CD14-positive monocyte (primary cell): ENCODE measurements around the gene HIGD2B. TPM values are rescaled to one million over a fixed set of nuclear protein-coding genes. Genes with fewer than 3 reads are reported as not detected.
"Not testable (repeated sequence)": the region's sequence is repeated elsewhere in the genome, so short reads cannot be mapped to it uniquely, and the experiment has no call there.

ENCODE experiments used
- DNase-seq, 3 donors: peaks; one replicate each; pipeline ENCODE4 v3.0.0-alpha.2; 2011 to 2022
- H2AFZ ChIP-seq: 2 replicates; pipeline ENCODE4 v1.6.0; 2012; ENCODE audit warnings: mild to moderate bottlenecking, low read depth, low read length, inconsistent platforms; ENCODE audit not compliant: insufficient read depth, poor library complexity, severe bottlenecking
- H3K27ac ChIP-seq, 2 donors: 1 replicate in 1 of 2; 2 replicates in 1 of 2; pipeline ENCODE4 v1.5.1; 2012 to 2013; ENCODE audit warnings: low read length in 2 of 2, control low read depth in 1 of 2, inconsistent platforms in 1 of 2, low read depth in 1 of 2, mild to moderate bottlenecking in 1 of 2
- H3K27me3 ChIP-seq, 2 donors: one replicate each; pipeline versions ENCODE4 v1.6.0 to v1.6.1; 2011 to 2013; ENCODE audit warnings: low read length in 2 of 2; ENCODE audit not compliant: control insufficient read depth in 2 of 2, insufficient read depth in 2 of 2
- H3K36me3 ChIP-seq, 2 donors: replicated peaks in 1 of 2; 1 replicate in 1 of 2; 2 replicates in 1 of 2; pipeline versions ENCODE4 v1.5.1 to v1.6.1; 2012 to 2013; ENCODE audit warnings: low read length in 2 of 2, control low read depth in 1 of 2, inconsistent platforms in 1 of 2, mild to moderate bottlenecking in 1 of 2; ENCODE audit not compliant: insufficient read depth in 2 of 2, control insufficient read depth in 1 of 2
- H3K4me1 ChIP-seq, 2 donors: 1 replicate in 1 of 2; 2 replicates in 1 of 2; pipeline versions ENCODE4 v1.5.1 to v1.6.1; 2012 to 2013; ENCODE audit warnings: low read length in 2 of 2, control low read depth in 1 of 2, inconsistent platforms in 1 of 2, mild to moderate bottlenecking in 1 of 2, moderate library complexity in 1 of 2; ENCODE audit not compliant: insufficient read depth in 2 of 2, control insufficient read depth in 1 of 2
- H3K4me2 ChIP-seq: replicated peaks from 2 replicates; pipeline ENCODE3; 2012; ENCODE audit warnings: low read length, moderate library complexity, mild to moderate bottlenecking; ENCODE audit not compliant: poor library complexity, severe bottlenecking; ENCODE audit errors: extremely low read depth
- H3K4me3 ChIP-seq, 3 experiments: fragments of 200-600 bp in 1 of 3; sonication (generic) in 1 of 3; replicated peaks in 1 of 3; 1 replicate in 2 of 3; 2 replicates in 1 of 3; pipeline ENCODE4 v1.5.1; 2011 to 2013; ENCODE audit warnings: low read length in 3 of 3, mild to moderate bottlenecking in 3 of 3, control low read depth in 2 of 3, low read depth in 2 of 3, inconsistent platforms in 1 of 3, moderate library complexity in 1 of 3
- H3K79me2 ChIP-seq: 2 replicates; pipeline ENCODE4 v1.6.0; 2012; ENCODE audit warnings: mild to moderate bottlenecking, control low read depth, inconsistent platforms, low read length, moderate library complexity; ENCODE audit not compliant: insufficient read depth
- H3K9ac ChIP-seq: 2 replicates; pipeline ENCODE4 v1.6.0; 2017; ENCODE audit warnings: low read length, mild to moderate bottlenecking; ENCODE audit not compliant: insufficient read depth, poor library complexity, severe bottlenecking
- H3K9me3 ChIP-seq, 2 donors: replicated peaks in 1 of 2; 1 replicate in 1 of 2; 2 replicates in 1 of 2; pipeline versions ENCODE4 v1.5.1 to v1.6.1; 2012 to 2013; ENCODE audit warnings: low read length in 2 of 2, control low read depth in 1 of 2; ENCODE audit not compliant: control insufficient read depth in 1 of 2, insufficient read depth in 1 of 2
- H4K20me1 ChIP-seq: 2 replicates; pipeline ENCODE4 v1.6.0; 2012; ENCODE audit warnings: mild to moderate bottlenecking, low read length, control low read depth, moderate library complexity; ENCODE audit not compliant: insufficient read depth
- H3K27ac Mint-ChIP-seq, 7 donors: one replicate each; pipeline ENCODE4 v1.8.0; 2020; ENCODE audit warnings: mild to moderate bottlenecking in 7 of 7, mixed read lengths in 7 of 7, moderate library complexity in 6 of 7, inconsistent platforms in 2 of 7
- H3K27me3 Mint-ChIP-seq, 3 donors: one replicate each; pipeline ENCODE4 v1.8.0; 2021 to 2022; ENCODE audit warnings: low read depth in 3 of 3, mild to moderate bottlenecking in 3 of 3, mixed read lengths in 3 of 3, moderate library complexity in 3 of 3, inconsistent platforms in 1 of 3
- H3K36me3 Mint-ChIP-seq, 2 donors: one replicate each; pipeline ENCODE4 v1.8.0; 2020; ENCODE audit warnings: mixed read lengths in 2 of 2, inconsistent platforms in 1 of 2, mild to moderate bottlenecking in 1 of 2
- H3K4me1 Mint-ChIP-seq: one replicate; pipeline ENCODE4 v1.8.0; 2020; ENCODE audit warnings: mild to moderate bottlenecking, mixed read lengths
- H3K4me3 Mint-ChIP-seq, 2 donors: one replicate each; pipeline ENCODE4 v1.8.0; 2020; ENCODE audit warnings: mild to moderate bottlenecking in 2 of 2, mixed read lengths in 2 of 2, moderate library complexity in 1 of 2
- H3K9me3 Mint-ChIP-seq, 7 donors: one replicate each; pipeline ENCODE4 v1.8.0; 2020 to 2022; ENCODE audit warnings: mixed read lengths in 7 of 7, mild to moderate bottlenecking in 6 of 7, moderate library complexity in 6 of 7, inconsistent platforms in 2 of 7
- WGBS: methylation state at CpG from one replicate; pipeline ENCODE4 v1.1.5; 2013; ENCODE audit warnings: missing lambda C conversion rate; ENCODE audit not compliant: insufficient coverage; 5-methylcytosine and 5-hydroxymethylcytosine counted together
- intact Hi-C, 2 donors: fragments of 100-400 bp; cut with micrococcal nuclease; formaldehyde crosslinking; loops; one replicate each; pipeline versions ENCODE4 v1.15.0 to v1.15.1; 2023
- polyA plus RNA-seq, 3 donors: library from polyadenylated mRNA; depleted of rRNA in 1 of 3; unstranded in 2 of 3; stranded (reverse) in 1 of 3; fragments of 300-500 nt in 2 of 3; fragments of >200 nt in 1 of 3; fragmentation: Illumina TruSeq in 2 of 3; gene quantifications; 1 replicate in 2 of 3; 2 replicates in 1 of 3; pipeline ENCODE4 v1.2.3, GENCODE V29; 2012 to 2021

The HIGD2B gene
- polyA plus RNA-seq, 3 donors, result not detected

GRCh38 chr15:72642271-72642670, 43.7 kb downstream of the HIGD2B start:
- H3K79me2 ChIP-seq, H3K27ac Mint-ChIP-seq, H4K20me1 ChIP-seq, H3K4me3 Mint-ChIP-seq, H3K4me2 ChIP-seq, H3K9ac ChIP-seq, intact Hi-C loops, H3K4me1 Mint-ChIP-seq, H3K9me3 Mint-ChIP-seq, DNase-seq, H3K27ac ChIP-seq, H3K36me3 ChIP-seq, H3K4me1 ChIP-seq, H3K27me3 Mint-ChIP-seq, H3K9me3 ChIP-seq, H3K36me3 Mint-ChIP-seq, H3K4me3 ChIP-seq, H2AFZ ChIP-seq, H3K27me3 ChIP-seq: not testable (repeated sequence)
- no CpG with 5 or more reads among the region's 2 CpGs for whole genome bisulfite sequencing

- H3K27ac ChIP-seq, intact Hi-C loops, H3K27ac Mint-ChIP-seq, H3K4me3 ChIP-seq, H3K27me3 ChIP-seq, H3K4me1 ChIP-seq, H4K20me1 ChIP-seq, H2AFZ ChIP-seq, H3K9me3 Mint-ChIP-seq, H3K4me2 ChIP-seq, H3K4me1 Mint-ChIP-seq, H3K9ac ChIP-seq, H3K36me3 Mint-ChIP-seq, H3K79me2 ChIP-seq, H3K36me3 ChIP-seq, H3K27me3 Mint-ChIP-seq, H3K9me3 ChIP-seq, H3K4me3 Mint-ChIP-seq, DNase-seq: not testable (repeated sequence)
- no CpG with 5 or more reads among the region's 26 CpGs for WGBS
Observed at GRCh38 chr15:72639759-72640483, 46.1 kb downstream of the HIGD2B start.

- peak in 2 of 3 donors; percentile 8 to 72 for DNase-seq
- H3K4me1 Mint-ChIP-seq, H3K4me2 ChIP-seq, H3K27me3 ChIP-seq, H3K36me3 Mint-ChIP-seq, H3K4me1 ChIP-seq, H4K20me1 ChIP-seq, H3K27me3 Mint-ChIP-seq, H3K9me3 ChIP-seq, H3K9ac ChIP-seq, H3K36me3 ChIP-seq, H3K27ac ChIP-seq, intact Hi-C loops, H3K27ac Mint-ChIP-seq, H2AFZ ChIP-seq, H3K9me3 Mint-ChIP-seq, H3K79me2 ChIP-seq: not testable (repeated sequence)
- peak overlapping the region; percentile 22 to 51 (median 38) for H3K4me3 ChIP-seq
- peak overlapping the region in 1 of 2 donors; percentile 31 for H3K4me3 Mint-ChIP-seq
- no CpG with 5 or more reads among the region's 43 CpGs for WGBS
Observed at GRCh38 chr15:72636519-72637282, 49.3 kb downstream of the HIGD2B start.

GRCh38 chr15:72629068-72629570, 56.9 kb downstream of the HIGD2B start:
- WGBS, result 91% methylated on average over 4 of the region's 7 CpGs
- H3K9me3 Mint-ChIP-seq, H3K9me3 ChIP-seq, H3K27ac ChIP-seq, H3K36me3 Mint-ChIP-seq, H3K79me2 ChIP-seq, H3K4me3 Mint-ChIP-seq, DNase-seq, H3K9ac ChIP-seq, intact Hi-C loops, H3K27ac Mint-ChIP-seq, H3K4me3 ChIP-seq, H3K27me3 Mint-ChIP-seq, H3K27me3 ChIP-seq, H3K36me3 ChIP-seq, H3K4me1 Mint-ChIP-seq, H3K4me1 ChIP-seq, H2AFZ ChIP-seq, H4K20me1 ChIP-seq, H3K4me2 ChIP-seq: not testable (repeated sequence)
